HG03342 (cell line): ENCODE results near the gene EDA.

ENCODE experiments used
- ATAC-seq: cut with Tn5 transposase; IDR thresholded peaks from one replicate; pipeline ENCODE4 v1.9.1; 2021; ENCODE audit warnings: mild to moderate bottlenecking, moderate library complexity; ENCODE audit not compliant: unreplicated experiment

The EDA gene

GRCh38 chrX:70054391-70054790 is 438.5 kb downstream of the EDA start:
- ATAC-seq: no peak

DNA sequence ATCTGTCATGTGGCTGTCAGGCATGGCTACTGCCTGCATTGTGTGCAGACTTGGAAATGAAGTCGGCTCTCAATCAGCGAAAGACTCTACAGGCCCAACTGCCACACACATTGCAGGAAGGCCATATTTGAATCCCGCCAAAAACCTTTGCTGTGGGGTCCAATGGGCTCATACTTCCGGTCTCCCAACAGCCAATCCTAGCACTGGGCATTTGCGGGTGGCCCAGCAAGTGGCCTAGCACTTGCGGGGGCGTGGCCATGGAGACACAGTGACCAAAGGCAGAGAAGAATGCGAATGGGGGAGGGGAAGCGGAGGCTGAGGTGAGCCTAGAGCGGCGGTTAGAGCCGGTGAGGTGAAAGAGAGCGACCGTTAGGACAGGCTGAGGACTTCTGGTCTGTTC is 446.2 kb downstream of the EDA start, which contains the start of gene OTUD6A:
TSS of gene OTUD6A (plus strand) at position 382 of the 400 bp plus-strand sequence. CDS start 68 bp downstream, outside the sequence.
- ATAC-seq: no peak

DNA sequence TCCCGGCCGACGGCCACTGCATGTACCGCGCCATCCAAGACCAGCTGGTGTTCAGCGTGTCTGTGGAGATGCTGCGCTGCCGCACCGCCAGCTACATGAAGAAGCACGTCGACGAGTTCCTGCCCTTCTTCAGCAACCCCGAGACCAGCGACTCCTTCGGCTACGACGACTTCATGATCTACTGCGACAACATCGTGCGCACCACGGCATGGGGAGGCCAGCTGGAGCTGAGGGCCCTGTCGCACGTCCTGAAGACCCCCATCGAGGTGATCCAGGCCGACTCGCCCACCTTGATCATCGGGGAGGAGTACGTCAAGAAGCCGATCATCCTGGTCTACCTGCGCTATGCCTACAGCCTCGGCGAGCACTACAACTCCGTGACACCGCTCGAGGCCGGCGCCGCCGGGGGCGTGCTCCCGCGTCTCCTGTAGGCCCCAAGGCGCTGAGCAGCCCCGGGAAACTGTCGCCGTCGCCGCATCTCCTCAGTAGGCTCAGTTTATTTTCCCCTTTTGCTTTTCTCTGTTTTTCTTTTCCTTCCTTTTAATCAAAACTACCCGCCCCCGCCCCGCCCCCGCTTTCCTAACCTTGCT is 447.1 kb downstream of the EDA start:
- no peak for ATAC-seq

- ATAC-seq: no peak
Observed at GRCh38 chrX:70066646-70067045, 450.7 kb downstream of the EDA start.

DNA sequence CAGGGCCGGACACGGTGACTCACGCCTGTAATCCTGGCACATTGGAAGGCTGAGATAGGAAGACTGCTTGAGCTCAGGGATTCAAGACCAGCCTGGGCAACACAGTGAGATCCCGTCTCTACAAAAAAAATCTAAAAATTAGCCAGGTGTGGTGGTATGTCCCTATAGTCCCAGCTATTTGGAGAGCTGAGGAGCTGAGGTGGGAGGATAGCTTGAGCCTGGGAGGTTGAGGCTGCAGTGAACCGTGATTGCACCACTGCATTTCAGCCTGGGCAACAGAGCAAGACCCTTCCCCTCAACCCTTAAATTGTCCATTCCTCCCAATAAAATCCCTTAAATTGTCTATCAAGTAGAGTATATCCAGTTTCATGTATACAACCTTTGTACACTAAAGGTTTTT is 463.4 kb downstream of the EDA start:
- no peak for ATAC-seq

- no peak for ATAC-seq
Observed at GRCh38 chrX:70079870-70080269, 464.0 kb downstream of the EDA start.

- no peak for ATAC-seq
Observed at GRCh38 chrX:70082723-70083122, 466.8 kb downstream of the EDA start.

DNA sequence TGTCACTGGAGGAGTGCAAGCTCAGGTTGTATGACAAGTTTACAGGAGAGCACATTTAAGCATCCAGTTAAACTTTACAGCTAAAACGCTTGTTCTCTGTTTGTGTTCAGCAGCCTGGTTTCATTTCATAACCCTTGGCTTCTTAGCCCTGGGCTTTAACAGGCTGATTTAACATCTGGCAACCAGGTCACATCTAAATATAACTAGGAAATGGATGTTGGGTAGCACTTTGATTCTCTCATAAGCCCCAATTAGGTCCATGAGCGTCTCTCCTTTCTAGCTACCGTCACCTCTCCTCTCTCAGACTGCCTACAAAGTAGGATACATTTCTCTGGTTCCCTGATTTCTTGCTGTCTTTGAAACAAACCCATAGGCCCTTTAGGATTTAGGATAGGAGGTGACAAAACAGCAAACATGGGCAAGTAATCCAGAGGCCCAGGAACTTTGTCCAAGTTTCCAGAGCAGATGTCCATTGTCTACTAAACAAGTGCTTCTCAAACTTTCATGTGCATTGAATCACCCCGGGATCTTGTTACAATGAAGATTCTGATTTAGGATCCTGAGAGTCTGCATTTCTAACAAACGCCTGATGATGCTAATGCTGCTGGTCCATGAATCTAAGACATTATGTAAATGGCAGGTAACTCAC is 468.8 kb downstream of the EDA start:
- no peak for ATAC-seq

GRCh38 chrX:70087857-70088630 is 472.1 kb downstream of the EDA start:
- ATAC-seq: no peak

DNA sequence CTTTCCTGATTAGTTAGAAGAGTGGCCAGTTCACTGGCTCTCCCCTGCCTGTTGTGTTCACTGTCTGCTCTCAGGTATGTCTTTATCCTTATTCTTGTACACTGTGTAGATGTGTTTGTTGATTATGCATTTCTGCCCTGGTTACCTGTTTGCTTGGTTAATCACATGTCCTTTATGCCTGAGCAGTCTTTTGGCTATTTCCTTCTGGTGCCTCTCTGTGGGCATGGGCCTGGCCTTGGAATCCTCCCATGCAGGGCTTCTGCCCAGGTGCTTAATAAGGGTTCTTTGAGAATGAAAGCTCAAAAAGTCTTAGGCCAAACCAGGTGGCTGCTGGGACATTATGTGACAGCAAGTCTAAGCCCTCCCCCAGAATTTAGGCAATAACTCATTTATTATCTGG is 472.8 kb downstream of the EDA start:
- ATAC-seq: no peak
